ENCODE data around the gene ASTN1.

ASTN1 gene

DNA sequence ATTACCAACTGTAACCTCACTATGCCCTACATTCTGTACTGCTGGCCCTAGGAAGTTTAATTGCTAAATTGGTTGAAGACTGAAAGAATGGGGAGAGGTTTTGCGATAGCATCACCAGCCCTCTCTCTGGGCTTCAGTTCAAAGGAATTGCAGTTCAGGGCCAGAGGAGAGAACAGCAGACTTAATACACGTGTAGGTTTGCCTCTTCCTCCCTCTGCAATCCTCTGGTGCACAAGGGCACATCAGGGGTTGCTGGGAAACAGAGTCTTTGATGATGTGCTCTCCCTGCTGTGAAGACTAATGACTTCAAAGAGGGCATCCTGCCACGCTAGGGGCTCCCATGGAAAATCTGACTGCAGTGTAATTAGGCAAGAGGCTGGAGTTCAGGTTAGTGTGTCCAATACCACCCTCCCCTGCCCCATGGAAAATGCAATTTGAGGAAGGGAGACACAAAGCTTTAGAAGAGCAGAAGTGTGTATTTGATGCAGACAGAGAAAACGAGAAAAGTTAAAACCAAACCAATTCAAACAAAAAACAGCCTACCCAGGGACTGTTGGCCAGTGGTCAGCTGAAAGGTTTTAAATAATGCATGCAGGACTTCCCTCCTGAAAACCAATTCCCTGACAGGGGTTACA is 167.9 kb downstream of the ASTN1 start:
- TF ChIP-seq, protein P1, sequence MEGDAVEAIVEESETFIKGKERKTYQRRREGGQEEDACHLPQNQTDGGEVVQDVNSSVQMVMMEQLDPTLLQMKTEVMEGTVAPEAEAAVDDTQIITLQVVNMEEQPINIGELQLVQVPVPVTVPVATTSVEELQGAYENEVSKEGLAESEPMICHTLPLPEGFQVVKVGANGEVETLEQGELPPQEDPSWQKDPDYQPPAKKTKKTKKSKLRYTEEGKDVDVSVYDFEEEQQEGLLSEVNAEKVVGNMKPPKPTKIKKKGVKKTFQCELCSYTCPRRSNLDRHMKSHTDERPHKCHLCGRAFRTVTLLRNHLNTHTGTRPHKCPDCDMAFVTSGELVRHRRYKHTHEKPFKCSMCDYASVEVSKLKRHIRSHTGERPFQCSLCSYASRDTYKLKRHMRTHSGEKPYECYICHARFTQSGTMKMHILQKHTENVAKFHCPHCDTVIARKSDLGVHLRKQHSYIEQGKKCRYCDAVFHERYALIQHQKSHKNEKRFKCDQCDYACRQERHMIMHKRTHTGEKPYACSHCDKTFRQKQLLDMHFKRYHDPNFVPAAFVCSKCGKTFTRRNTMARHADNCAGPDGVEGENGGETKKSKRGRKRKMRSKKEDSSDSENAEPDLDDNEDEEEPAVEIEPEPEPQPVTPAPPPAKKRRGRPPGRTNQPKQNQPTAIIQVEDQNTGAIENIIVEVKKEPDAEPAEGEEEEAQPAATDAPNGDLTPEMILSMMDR (IDR thresholded peaks at IDR 0.05; ENCODE audit: low read depth, low read length, missing control alignments): no peak
- H3K4me3 ChIP-seq (ENCODE audit: low read depth, low read length): no peak overlapping the region
- no peak for DNase-seq (ENCODE audit: low read depth)
- in situ Hi-C loops (cut with HindIII; ENCODE audit: low sequenced_read_pairs): no loop called here

DNA sequence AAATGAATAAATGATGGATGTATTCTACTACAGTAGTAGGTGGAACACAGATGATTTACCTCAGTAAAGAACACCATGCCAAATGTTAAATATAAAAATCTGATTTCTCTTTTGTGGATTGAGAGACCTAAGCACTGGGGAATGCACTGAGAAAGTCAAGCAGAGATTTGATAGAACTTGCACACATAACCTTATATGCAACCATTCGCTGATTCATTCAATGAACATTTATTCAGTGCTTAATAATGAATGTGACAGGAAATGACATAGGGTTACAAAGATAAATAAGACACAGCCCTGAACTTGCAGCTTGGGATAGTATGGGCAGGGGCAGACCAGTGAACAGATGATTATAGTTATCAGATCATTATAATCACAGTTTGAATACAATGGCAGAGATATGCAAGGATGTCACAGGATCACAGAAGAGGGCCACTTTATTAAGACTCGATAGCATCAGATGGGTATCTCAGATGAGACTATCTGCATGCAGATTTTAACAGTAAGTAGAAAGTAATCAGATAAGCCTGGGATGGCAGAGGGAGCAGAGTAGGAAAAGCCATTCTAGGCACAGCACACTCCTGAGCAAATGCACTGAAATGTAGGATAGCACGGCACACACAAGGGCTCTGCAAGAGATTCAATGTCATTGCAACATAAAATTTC is 169.4 kb downstream of the ASTN1 start:
- TF ChIP-seq, protein P1 (IDR thresholded peaks at IDR 0.05; ENCODE audit: low read depth, low read length, missing control alignments): no peak
- in situ Hi-C loops (cut with HindIII; ENCODE audit: low sequenced_read_pairs): no loop called here
- no peak overlapping the region for H3K4me3 ChIP-seq (ENCODE audit: low read depth, low read length)
- DNase-seq (ENCODE audit: low read depth): no peak

- H3K4me3 ChIP-seq (ENCODE audit: low read depth, low read length): no peak overlapping the region
- DNase-seq (ENCODE audit: low read depth): no peak
- in situ Hi-C loops (cut with HindIII; ENCODE audit: low sequenced_read_pairs): no loop called here
- TF ChIP-seq, protein P1 (IDR thresholded peaks at IDR 0.05; ENCODE audit: low read depth, low read length, missing control alignments): no peak
Observed at GRCh38 chr1:176993587-176993986, 170.9 kb downstream of the ASTN1 start.

DNA sequence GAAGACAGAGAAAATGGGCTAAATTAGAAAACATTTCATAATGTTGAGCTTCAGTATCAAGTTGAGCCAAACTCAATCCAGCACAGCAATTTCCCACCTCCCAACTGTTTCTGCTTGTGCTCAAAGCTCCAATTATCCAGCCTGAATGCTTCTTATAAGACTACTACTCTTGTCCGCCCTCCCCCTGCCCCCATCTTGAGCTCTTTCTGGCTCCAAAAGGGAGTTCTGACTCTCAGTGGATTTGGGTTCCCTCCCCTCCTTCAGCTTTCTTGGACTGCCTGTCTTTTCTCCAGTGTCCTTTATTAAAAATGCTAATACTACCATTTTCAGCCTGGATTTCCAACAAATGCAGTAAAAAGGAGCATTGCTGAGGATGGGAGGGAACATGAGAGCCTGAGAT is 174.8 kb downstream of the ASTN1 start:
- in situ Hi-C loops (cut with HindIII; ENCODE audit: low sequenced_read_pairs): no loop called here
- TF ChIP-seq, protein P1 (IDR thresholded peaks at IDR 0.05; ENCODE audit: low read depth, low read length, missing control alignments): no peak
- no peak overlapping the region for H3K4me3 ChIP-seq (ENCODE audit: low read depth, low read length)
- no peak for DNase-seq (ENCODE audit: low read depth)

GRCh38 chr1:176989023-176989422 is 175.5 kb downstream of the ASTN1 start:
- H3K4me3 ChIP-seq (ENCODE audit: low read depth, low read length): no peak overlapping the region
- in situ Hi-C loops (cut with HindIII; ENCODE audit: low sequenced_read_pairs): no loop called here
- TF ChIP-seq, protein P1 (IDR thresholded peaks at IDR 0.05; ENCODE audit: low read depth, low read length, missing control alignments): no peak
- no peak for DNase-seq (ENCODE audit: low read depth)

- in situ Hi-C loops (cut with HindIII; ENCODE audit: low sequenced_read_pairs): no loop called here
- TF ChIP-seq, protein P1 (IDR thresholded peaks at IDR 0.05; ENCODE audit: low read depth, low read length, missing control alignments): no peak
- no peak overlapping the region for H3K4me3 ChIP-seq (ENCODE audit: low read depth, low read length)
- DNase-seq (ENCODE audit: low read depth): no peak
Observed at GRCh38 chr1:176987016-176987415, 177.5 kb downstream of the ASTN1 start.

All from astrocyte of the cerebellum (primary cell).